DOHH2 (cell line): ENCODE results near the gene MUC13.

Source experiments
- EZH2phosphoT487 ChIP-seq: fragments of 200-600 bp; sonication (generic); IDR thresholded peaks from 2 replicates; pipeline ENCODE4 v1.6.1; 2017; ENCODE audit warnings: borderline replicate concordance, mild to moderate bottlenecking, antibody characterized with exemption, low read length, moderate library complexity, mixed read lengths
- TF ChIP-seq, protein P1 (sequence below): fragments of 200-600 bp; sonication (generic); IDR thresholded peaks from one replicate; pipeline ENCODE4 v1.5.1; 2014; ENCODE audit warnings: antibody characterized with exemption, mild to moderate bottlenecking, low read depth, low read length; ENCODE audit not compliant: poor library complexity, severe bottlenecking

DNA sequence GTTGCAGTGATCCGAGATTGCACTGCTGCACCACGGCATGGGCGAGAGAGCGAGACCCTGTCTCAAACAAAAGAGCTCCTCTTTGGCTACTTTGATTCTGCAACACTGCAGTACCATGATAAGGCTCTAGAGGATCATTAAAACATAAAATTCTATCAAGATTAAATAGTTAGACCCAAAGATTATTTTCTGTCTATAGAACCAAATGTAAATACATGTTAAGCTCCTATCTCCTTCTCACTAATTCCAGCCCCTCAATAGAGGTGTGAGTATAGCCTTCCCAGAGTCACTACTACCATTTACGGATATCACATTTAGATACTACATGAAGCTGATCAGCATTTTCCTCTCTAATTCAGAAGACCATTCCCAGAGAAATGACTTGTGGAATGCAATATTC, 4.3 kb upstream of the MUC13 start:
- TF ChIP-seq, protein P1, sequence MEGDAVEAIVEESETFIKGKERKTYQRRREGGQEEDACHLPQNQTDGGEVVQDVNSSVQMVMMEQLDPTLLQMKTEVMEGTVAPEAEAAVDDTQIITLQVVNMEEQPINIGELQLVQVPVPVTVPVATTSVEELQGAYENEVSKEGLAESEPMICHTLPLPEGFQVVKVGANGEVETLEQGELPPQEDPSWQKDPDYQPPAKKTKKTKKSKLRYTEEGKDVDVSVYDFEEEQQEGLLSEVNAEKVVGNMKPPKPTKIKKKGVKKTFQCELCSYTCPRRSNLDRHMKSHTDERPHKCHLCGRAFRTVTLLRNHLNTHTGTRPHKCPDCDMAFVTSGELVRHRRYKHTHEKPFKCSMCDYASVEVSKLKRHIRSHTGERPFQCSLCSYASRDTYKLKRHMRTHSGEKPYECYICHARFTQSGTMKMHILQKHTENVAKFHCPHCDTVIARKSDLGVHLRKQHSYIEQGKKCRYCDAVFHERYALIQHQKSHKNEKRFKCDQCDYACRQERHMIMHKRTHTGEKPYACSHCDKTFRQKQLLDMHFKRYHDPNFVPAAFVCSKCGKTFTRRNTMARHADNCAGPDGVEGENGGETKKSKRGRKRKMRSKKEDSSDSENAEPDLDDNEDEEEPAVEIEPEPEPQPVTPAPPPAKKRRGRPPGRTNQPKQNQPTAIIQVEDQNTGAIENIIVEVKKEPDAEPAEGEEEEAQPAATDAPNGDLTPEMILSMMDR, result no peak
- no peak for TF ChIP-seq EZH2phosphoT487
